Naive thymus-derived CD4-positive, alpha-beta T cell (primary cell): ENCODE measurements around the gene ITPR1. TPM values are rescaled to one million over a fixed set of nuclear protein-coding genes. Genes with fewer than 3 reads are reported as not detected.

Experiments
- ATAC-seq: fragments of 150-1000 bp; cut with Tn5 transposase; 2 replicates; pipeline ENCODE4 v1.10.0; 2021; ENCODE audit warnings: mild to moderate bottlenecking, moderate library complexity
- CTCF ChIA-PET: fragments of 350-600 bp; sonication (Branson Sonifier 250); formaldehyde crosslinking; loops from one replicate; lab custom pipeline; 2021; ENCODE audit warnings: antibody characterized with exemption; lab: Charles Lee
- POLR2A ChIA-PET: fragments of 350-600 bp; sonication (Branson Sonifier 250); formaldehyde crosslinking; loops from one replicate; lab custom pipeline; 2021; ENCODE audit warnings: antibody characterized with exemption, inconsistent platforms; lab: Charles Lee
- DNase-seq, 9 donors: peaks; one replicate each; pipeline versions ENCODE4 v3.0.0 to v3.0.0-alpha.2; 2020 to 2022; ENCODE audit warnings: mixed read lengths in 1 of 9
- H3K27ac ChIP-seq: one replicate; pipeline ENCODE4 v1.7.0; 2013; ENCODE audit warnings: mild to moderate bottlenecking, low read depth, low read length, moderate library complexity
- H3K27me3 ChIP-seq, 2 donors: one replicate each; pipeline ENCODE4 v1.7.0; 2013; ENCODE audit warnings: low read length in 2 of 2, mild to moderate bottlenecking in 2 of 2, moderate library complexity in 2 of 2; ENCODE audit not compliant: control insufficient read depth in 2 of 2, insufficient read depth in 2 of 2
- H3K36me3 ChIP-seq, 3 experiments: 1 replicate in 2 of 3; 2 replicates in 1 of 3; pipeline ENCODE4 v1.7.0; 2013; ENCODE audit warnings: low read length in 3 of 3, mild to moderate bottlenecking in 3 of 3, moderate library complexity in 1 of 3; ENCODE audit not compliant: insufficient read depth in 3 of 3, control insufficient read depth in 2 of 3
- H3K4me1 ChIP-seq, 2 donors: one replicate each; pipeline ENCODE4 v1.7.0; 2013; ENCODE audit warnings: low read length in 2 of 2, mild to moderate bottlenecking in 2 of 2, moderate library complexity in 1 of 2; ENCODE audit not compliant: control insufficient read depth in 2 of 2, insufficient read depth in 2 of 2
- H3K4me3 ChIP-seq: 2 replicates; pipeline ENCODE4 v1.7.0; 2013; ENCODE audit warnings: mild to moderate bottlenecking, low read length
- H3K9me3 ChIP-seq, 3 experiments: 1 replicate in 2 of 3; 2 replicates in 1 of 3; pipeline ENCODE4 v1.7.0; 2013; ENCODE audit warnings: low read length in 3 of 3; ENCODE audit not compliant: control insufficient read depth in 2 of 3
- H3K27ac Mint-ChIP-seq, 9 donors: one replicate each; pipeline ENCODE4 v1.8.0; 2020 to 2022; ENCODE audit warnings: mixed read lengths in 9 of 9, mild to moderate bottlenecking in 8 of 9, moderate library complexity in 5 of 9, inconsistent platforms in 2 of 9
- H3K27me3 Mint-ChIP-seq, 5 donors: one replicate each; pipeline ENCODE4 v1.8.0; 2021 to 2022; ENCODE audit warnings: mixed read lengths in 5 of 5, mild to moderate bottlenecking in 1 of 5
- H3K36me3 Mint-ChIP-seq, 5 donors: one replicate each; pipeline ENCODE4 v1.8.0; 2020 to 2022; ENCODE audit warnings: mixed read lengths in 5 of 5, mild to moderate bottlenecking in 3 of 5, inconsistent platforms in 1 of 5
- H3K4me1 Mint-ChIP-seq, 7 donors: one replicate each; pipeline ENCODE4 v1.8.0; 2020 to 2022; ENCODE audit warnings: mixed read lengths in 7 of 7, mild to moderate bottlenecking in 3 of 7, inconsistent platforms in 1 of 7
- H3K4me3 Mint-ChIP-seq, 10 donors: one replicate each; pipeline ENCODE4 v1.8.0; 2020 to 2022; ENCODE audit warnings: mild to moderate bottlenecking in 10 of 10, mixed read lengths in 10 of 10, moderate library complexity in 6 of 10, inconsistent platforms in 2 of 10
- H3K9me3 Mint-ChIP-seq, 11 donors: one replicate each; pipeline ENCODE4 v1.8.0; 2020 to 2022; ENCODE audit warnings: mixed read lengths in 11 of 11, mild to moderate bottlenecking in 4 of 11, inconsistent platforms in 1 of 11, moderate library complexity in 1 of 11
- intact Hi-C, 2 donors: fragments of 100-400 bp; cut with micrococcal nuclease; formaldehyde crosslinking; loops; one replicate each; pipeline ENCODE4 v1.15.1; 2023
- polyA plus RNA-seq, 2 donors: library from polyadenylated mRNA; unstranded; fragments of 300-500 nt; fragmentation: Illumina TruSeq; gene quantifications; one replicate each; pipeline ENCODE4 v1.2.3, GENCODE V29; 2021
- total RNA-seq, 6 experiments: library from RNA in 5 of 6; stranded (reverse) in 5 of 6; gene quantifications; 1 replicate in 5 of 6; 2 replicates in 1 of 6; pipeline ENCODE4 v1.2.3 and lab custom pipeline; 2021 to 2026

The ITPR1 gene
- total and polyA plus RNA-seq, 7 experiments from 2014 or later, result 15.1 to 118 (median 83.8) TPM

DNA sequence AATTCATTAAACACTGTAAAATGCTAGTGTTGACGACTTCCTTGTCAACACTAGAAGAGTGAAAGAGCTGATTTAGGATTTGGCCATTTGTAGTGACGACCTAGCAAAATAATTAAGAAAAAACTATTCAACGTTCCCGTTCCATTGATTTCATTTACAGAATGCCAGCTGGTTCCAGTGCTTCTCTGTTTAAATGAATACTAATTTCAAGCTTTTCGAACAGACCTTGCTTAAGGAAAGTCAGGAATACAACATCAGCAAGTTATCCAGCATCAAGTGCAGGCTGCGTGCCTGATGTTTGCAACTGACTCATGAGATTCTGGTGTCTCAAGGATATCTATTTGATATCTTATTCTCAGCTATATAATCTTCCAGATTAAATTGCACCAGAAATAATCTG lies 387.7 kb downstream of the ITPR1 start:
- POLR2A ChIA-PET, result interaction anchor here (1.4 kb wide), 1 partner anchor 10 kb away, joined by 3 read pairs; no protein-coding TSS in a partner anchor
- H3K27me3 Mint-ChIP-seq, result no peaks in the 10 kb centered on the region

DNA sequence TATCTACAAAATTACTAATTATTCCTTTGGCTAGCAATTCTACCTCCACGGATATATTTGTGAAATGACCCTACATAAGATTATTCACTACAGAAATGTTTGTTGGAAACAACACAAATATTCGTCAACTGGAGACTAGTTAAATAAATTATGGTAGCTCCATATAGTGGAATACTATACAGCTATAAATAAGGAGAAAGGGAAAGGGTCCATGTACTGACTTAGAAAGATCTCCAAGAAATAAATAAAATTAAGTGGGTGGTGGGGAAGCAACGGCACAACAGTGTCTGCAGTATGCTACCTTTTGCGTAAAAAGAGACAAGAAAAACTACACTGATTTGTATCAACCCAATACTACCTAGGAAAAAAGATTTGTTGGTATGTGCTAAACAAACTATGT lies 389.4 kb downstream of the ITPR1 start:
- Mint-ChIP-seq H3K4me3 (no peak overlapping the region), H3K27me3 (no peaks in the 10 kb centered on the region), H3K4me1 (peaks cover 0 to 30% (median 0%) of the 10 kb centered on the region in 7 donors), H3K36me3 (peaks cover 0 to 21% (median 0%) of the 10 kb centered on the region in 5 donors), H3K27ac (no peak overlapping the region), H3K9me3 (no peaks in the 10 kb centered on the region)
- CTCF ChIA-PET, result no interaction called here
- Histone ChIP-seq H3K27me3 (no peaks in the 10 kb centered on the region), H3K27ac (no peak overlapping the region), H3K9me3 (no peaks in the 10 kb centered on the region), H3K4me3 (no peak overlapping the region), H3K4me1 (no peaks in the 10 kb centered on the region), H3K36me3 (no peaks in the 10 kb centered on the region)
- no peak for DNase-seq
- no peak for ATAC-seq
- POLR2A ChIA-PET, result interaction anchor here (1.0 kb wide), 1 partner anchor 11 kb away, joined by 4 read pairs; no protein-coding TSS in a partner anchor
- intact Hi-C loops, result no loop called here

More for the DNA sequence above, 387.7 kb downstream of the ITPR1 start:
- Histone ChIP-seq H3K27me3 (no peaks in the 10 kb centered on the region), H3K36me3 (no peaks in the 10 kb centered on the region), H3K4me3 (no peak overlapping the region), H3K9me3 (no peaks in the 10 kb centered on the region), H3K4me1 (no peaks in the 10 kb centered on the region), H3K27ac (no peak overlapping the region)
- peaks cover 0 to 15% (median 0%) of the 10 kb centered on the region in 5 donors for H3K36me3 Mint-ChIP-seq
- H3K4me3 Mint-ChIP-seq, result no peak overlapping the region
- intact Hi-C loops, result no loop called here
- CTCF ChIA-PET, result no interaction called here
- no peak for ATAC-seq
- no peaks in the 10 kb centered on the region for H3K9me3 Mint-ChIP-seq
- H3K27ac Mint-ChIP-seq, result no peak overlapping the region
- no peak for DNase-seq
- peaks cover 0 to 17% (median 0%) of the 10 kb centered on the region in 7 donors for H3K4me1 Mint-ChIP-seq

DNA sequence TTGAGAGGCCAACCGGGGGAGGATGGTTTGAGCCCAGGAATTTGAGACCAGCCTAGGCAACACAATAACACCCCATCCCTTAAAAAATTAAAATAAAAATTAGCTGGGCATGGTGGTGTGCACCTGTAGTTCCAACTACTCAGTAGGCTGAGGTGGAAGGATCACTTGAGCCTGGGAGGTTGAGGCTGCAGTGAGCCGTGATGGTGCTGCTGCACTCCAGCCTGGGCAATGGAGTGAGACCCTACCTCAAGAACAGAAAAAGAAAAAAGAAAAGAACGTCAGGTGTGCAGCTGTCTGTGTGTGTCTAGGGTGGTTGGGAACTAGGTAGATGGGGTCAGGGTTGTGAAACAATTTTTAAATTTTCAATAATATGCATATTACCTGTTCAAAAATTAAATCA lies 389.9 kb downstream of the ITPR1 start:
- POLR2A ChIA-PET, result no interaction called here
- Mint-ChIP-seq H3K4me1 (peaks cover 0 to 30% (median 0%) of the 10 kb centered on the region in 7 donors), H3K9me3 (no peaks in the 10 kb centered on the region), H3K27me3 (no peaks in the 10 kb centered on the region), H3K27ac (no peak overlapping the region), H3K36me3 (peaks cover 0 to 21% (median 0%) of the 10 kb centered on the region in 5 donors), H3K4me3 (no peak overlapping the region)
- no peak overlapping the region for H3K27ac ChIP-seq
- CTCF ChIA-PET, result no interaction called here
- no peaks in the 10 kb centered on the region for H3K27me3 ChIP-seq
- H3K4me3 ChIP-seq, result no peak overlapping the region
- no peaks in the 10 kb centered on the region for H3K4me1 ChIP-seq
- H3K9me3 ChIP-seq, result no peaks in the 10 kb centered on the region
- intact Hi-C loops, result no loop called here
- H3K36me3 ChIP-seq, result no peaks in the 10 kb centered on the region
- no peak for ATAC-seq
- DNase-seq, result no peak

DNA sequence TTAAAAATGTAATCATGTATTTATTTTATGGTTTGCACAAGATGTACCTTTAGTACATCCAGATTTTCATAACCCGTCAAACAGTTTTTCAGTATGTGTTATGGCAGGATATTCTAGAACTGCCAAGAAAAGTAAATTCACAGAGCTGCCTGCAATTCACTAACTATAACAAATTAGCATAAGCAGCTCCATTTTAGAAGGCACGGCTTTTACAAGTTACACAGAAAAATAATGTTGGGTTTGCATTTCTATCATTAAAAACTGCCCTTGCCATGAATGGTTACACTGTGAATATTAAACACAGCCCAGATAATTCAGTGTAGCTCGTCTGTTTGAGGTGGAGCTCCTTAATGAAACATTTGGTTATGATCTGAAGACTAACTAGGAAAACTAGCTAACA lies 391.7 kb downstream of the ITPR1 start:
- peaks cover 0 to 5% (median 0%) of the 10 kb centered on the region in 11 donors for H3K9me3 Mint-ChIP-seq
- H3K27ac Mint-ChIP-seq, result no peak overlapping the region
- Histone ChIP-seq H3K4me3 (no peak overlapping the region), H3K9me3 (no peaks in the 10 kb centered on the region), H3K27ac (no peak overlapping the region), H3K36me3 (no peaks in the 10 kb centered on the region), H3K4me1 (peaks cover 13 to 14% of the 10 kb centered on the region in 2 donors), H3K27me3 (no peaks in the 10 kb centered on the region)
- ChIA-PET CTCF (interaction anchor here (0.8 kb wide), 1 partner anchor 53 kb away, joined by 3 read pairs; no protein-coding TSS in a partner anchor), POLR2A (interaction anchor here (1.1 kb wide), 1 partner anchor 9 kb away, joined by 3 read pairs; no protein-coding TSS in a partner anchor)
- DNase-seq (no peak), ATAC-seq (no peak)
- peaks cover 14 to 43% (median 16%) of the 10 kb centered on the region in 7 donors for H3K4me1 Mint-ChIP-seq
- H3K27me3 Mint-ChIP-seq, result no peaks in the 10 kb centered on the region
- intact Hi-C loops, result loop anchor here in 1 of 2 donors (5.0 kb wide), 1 partner anchor 92 kb away; the partner anchor contains the start of gene BHLHE40
- peaks cover 0 to 26% (median 0%) of the 10 kb centered on the region in 5 donors for H3K36me3 Mint-ChIP-seq
- H3K4me3 Mint-ChIP-seq, result no peak overlapping the region

DNA sequence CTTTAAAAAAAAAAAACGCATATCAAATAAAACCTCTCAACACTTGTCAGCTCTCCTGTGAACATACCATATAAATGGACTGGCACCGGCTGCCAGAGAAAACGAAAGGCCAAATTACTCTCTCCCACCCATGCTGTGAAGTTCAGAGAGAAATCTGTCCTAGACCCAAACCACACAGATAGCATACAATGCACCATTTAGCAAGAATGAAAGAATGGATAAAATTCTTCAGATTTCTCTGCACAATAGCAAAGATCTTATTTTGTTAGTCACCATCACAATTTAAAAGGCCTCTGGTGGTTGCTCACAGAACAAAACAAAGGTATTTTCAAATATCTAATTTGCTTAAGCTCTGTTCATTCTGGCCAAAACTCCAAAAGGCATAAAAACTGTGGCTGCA lies 392.2 kb downstream of the ITPR1 start:
- Mint-ChIP-seq H3K4me3 (no peak overlapping the region), H3K27me3 (no peaks in the 10 kb centered on the region), H3K4me1 (peaks cover 17 to 44% (median 18%) of the 10 kb centered on the region in 7 donors), H3K9me3 (peaks cover 0 to 5% (median 0%) of the 10 kb centered on the region in 11 donors), H3K27ac (no peak overlapping the region), H3K36me3 (peaks cover 0 to 26% (median 0%) of the 10 kb centered on the region in 5 donors)
- intact Hi-C loops, result loop anchor here in 1 of 2 donors (5.0 kb wide), 1 partner anchor 92 kb away; the partner anchor contains the start of gene BHLHE40
- ChIA-PET CTCF (interaction anchor here (0.8 kb wide), 1 partner anchor 54 kb away, joined by 3 read pairs; no protein-coding TSS in a partner anchor), POLR2A (interaction anchor here (1.1 kb wide), 1 partner anchor 8 kb away, joined by 3 read pairs; no protein-coding TSS in a partner anchor)
- ATAC-seq (no peak), DNase-seq (no peak)
- no peaks in the 10 kb centered on the region for H3K36me3 ChIP-seq
- H3K27me3 ChIP-seq, result no peaks in the 10 kb centered on the region
- no peak overlapping the region for H3K4me3 ChIP-seq
- H3K9me3 ChIP-seq, result no peaks in the 10 kb centered on the region
- peaks cover 13 to 15% of the 10 kb centered on the region in 2 donors for H3K4me1 ChIP-seq
- no peak overlapping the region for H3K27ac ChIP-seq

DNA sequence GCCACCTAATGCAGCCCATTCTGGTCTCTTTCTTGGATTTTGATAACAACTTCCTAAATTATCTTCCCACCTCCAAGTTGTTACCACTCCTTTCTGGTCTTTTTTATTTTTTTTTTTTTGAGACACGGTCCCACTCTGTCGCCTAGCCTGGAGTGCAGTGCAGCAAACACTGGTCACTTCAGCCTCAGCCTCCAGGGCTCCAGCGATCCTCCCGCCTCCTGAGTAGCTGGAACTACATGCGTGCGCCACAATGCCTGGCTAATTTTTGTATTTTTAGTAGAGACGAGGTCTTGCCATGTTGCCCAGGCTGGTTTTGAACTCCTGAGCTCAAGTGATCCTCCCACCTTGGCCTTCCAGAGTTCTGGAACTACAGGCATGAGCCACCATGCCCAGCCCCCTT lies 393.3 kb downstream of the ITPR1 start:
- Histone ChIP-seq H3K27ac (no peak overlapping the region), H3K9me3 (no peaks in the 10 kb centered on the region), H3K4me3 (no peak overlapping the region), H3K4me1 (peaks cover 13 to 15% of the 10 kb centered on the region in 2 donors), H3K36me3 (no peaks in the 10 kb centered on the region), H3K27me3 (no peaks in the 10 kb centered on the region)
- intact Hi-C loops, result loop anchor here in 1 of 2 donors (5.0 kb wide), 1 partner anchor 91 kb away; the partner anchor contains the start of gene BHLHE40
- peak overlapping the region in 1 of 9 donors; percentile 60 for H3K27ac Mint-ChIP-seq
- DNase-seq (no peak), ATAC-seq (no peak)
- no peaks in the 10 kb centered on the region for H3K27me3 Mint-ChIP-seq
- ChIA-PET POLR2A (no interaction called here), CTCF (no interaction called here)
- no peak overlapping the region for H3K4me3 Mint-ChIP-seq
- H3K4me1 Mint-ChIP-seq, result peaks cover 17 to 39% (median 18%) of the 10 kb centered on the region in 7 donors
- peaks cover 0 to 27% (median 0%) of the 10 kb centered on the region in 5 donors for H3K36me3 Mint-ChIP-seq
- peaks cover 0 to 5% (median 0%) of the 10 kb centered on the region in 11 donors for H3K9me3 Mint-ChIP-seq
